NCI-H526 (cell line): ENCODE measurements around the gene FAM118A.

Experiments used
- DNase-seq, 2 experiments: peaks; one replicate each; lab custom pipeline; 2025; lab: John Stamatoyannopoulos, UW

Gene FAM118A

DNA sequence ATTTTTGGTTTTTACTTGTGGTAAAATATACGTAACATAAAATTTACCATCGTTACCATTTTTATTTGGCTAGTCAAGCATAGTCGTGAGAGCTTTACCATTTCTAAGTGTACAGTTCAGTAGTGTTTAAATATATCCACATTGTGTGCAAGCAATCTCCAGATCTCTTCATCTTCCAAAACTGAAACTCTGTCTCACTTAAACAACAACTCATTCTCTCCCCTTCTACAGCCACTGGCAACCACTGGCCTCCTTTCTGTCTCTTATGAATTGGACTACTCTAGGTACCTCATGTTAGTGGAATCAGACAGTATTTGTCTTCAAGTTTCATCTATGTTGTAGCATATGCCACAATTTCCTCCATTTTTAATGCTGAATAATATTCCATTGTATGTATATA, 66.3 kb downstream of the FAM118A start:
- no peak for DNase-seq

DNA sequence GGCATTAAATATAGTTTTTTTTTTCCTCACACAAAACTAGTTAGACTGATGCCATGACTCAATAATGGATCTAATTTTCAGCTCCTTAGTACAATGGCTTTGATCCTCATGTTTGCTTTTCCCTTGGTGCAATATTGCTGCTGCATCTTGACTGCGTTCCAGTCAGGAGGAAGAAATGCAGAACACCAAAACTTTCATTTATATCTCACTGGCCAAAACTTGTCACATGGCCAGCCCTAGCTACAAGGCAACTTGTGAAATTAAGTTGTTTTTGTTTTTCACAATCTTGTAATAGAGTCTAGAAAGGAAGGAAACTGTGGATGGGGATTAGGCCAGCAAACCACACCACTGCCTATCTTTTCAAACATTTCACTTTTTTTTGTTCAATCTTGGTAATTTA, 67.0 kb downstream of the FAM118A start:
- no peak for DNase-seq

DNA sequence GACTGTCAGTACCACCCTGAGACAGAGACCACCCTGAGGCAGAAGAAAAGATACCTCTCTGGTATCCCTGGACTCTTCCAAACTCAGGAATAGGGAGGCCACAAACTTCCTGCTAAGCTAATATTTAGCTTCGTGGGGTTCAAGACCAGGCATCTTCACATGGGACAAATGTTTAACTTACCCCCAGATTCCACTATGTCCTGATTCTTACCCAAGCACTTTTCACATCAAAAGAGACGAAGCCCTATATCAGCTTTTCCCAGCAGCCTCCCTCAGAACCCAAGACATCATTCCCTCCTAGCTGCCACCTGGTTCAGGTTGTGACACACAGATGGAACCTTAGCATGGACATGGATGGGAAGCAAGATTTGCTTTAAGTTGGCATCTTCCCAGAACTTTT, 71.6 kb downstream of the FAM118A start:
- DNase-seq: no peak

DNA sequence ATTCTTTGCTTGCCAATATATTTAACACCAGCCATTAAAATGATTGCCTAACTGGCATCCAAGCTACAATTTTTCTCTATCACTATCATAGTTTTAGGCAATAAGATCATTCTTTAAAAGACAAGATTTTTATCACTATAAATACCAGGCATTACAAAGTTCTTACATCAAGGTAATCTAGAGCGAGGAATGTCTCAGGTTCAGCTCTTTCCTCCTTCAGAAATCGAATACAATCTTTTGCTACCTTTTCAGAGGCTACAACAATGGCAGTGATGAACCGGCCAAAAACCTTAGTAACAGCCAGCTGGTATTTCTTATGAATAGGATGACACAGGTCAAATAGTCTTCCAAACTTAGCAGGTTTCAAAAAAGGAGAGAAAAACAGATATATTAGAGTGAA, 79.8 kb downstream of the FAM118A start:
- no peak for DNase-seq
